ENCODE results near the gene TTLL6. TPM values are rescaled to one million over a fixed set of nuclear protein-coding genes. Genes with fewer than 3 reads are reported as not detected.

Gene TTLL6
- total and polyA plus RNA-seq, 2 donors (not counting 3 experiments of a cell fraction or from before 2014, with no cell fraction given), result not detected

DNA sequence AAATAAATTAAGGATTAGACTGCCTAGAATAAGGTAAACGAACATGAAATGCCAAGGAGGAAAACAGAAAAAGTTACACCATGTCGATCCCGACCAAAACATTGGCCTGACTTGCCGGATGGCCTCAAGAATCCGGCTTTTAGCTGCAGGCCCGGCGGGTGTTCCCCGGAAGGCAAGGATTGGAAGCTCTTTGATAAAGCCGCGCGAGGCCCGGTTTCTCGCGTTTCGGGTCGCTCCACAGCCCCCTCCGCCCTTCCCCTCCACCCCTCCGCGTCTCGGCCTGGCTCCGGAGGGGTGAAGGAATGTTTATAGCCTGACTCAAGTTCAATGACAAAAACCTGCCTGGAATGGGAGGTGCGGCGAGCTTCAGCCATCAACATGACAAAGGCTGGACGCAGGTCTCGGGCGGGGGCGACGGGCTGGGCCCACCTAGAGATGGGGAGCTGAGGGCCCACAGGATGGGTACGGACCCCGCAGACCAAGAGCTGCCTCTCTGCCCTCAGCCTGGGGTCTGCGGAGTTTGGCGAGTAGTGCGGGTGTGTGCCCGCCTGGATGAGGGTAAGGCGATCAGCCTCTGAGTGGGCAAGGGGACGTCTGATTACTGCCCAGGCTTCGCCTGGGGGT lies 97.3 kb downstream of the TTLL6 start:
- Histone ChIP-seq H3K27ac (ENCODE audit: insufficient read depth, low read depth, low read length) (no peak overlapping the region), H3K9me3 (replicated peaks; ENCODE audit: control insufficient read depth, insufficient read depth, low read length) (no peaks in the 10 kb centered on the region), H3K79me2 (ENCODE audit: control insufficient read depth, insufficient read depth, low read length) (no peaks in the 10 kb centered on the region), H4K20me1 (replicated peaks; ENCODE audit: control insufficient read depth, extremely low read depth, insufficient read depth, low read length) (no peaks in the 10 kb centered on the region), H3K4me2 (ENCODE audit: insufficient read depth, low read length) (no peak overlapping the region), H3K36me3 (ENCODE audit: control insufficient read depth in 2 of 2, extremely low read depth in 1 of 2, insufficient read depth in 2 of 2, low read length in 2 of 2) (no peaks in the 10 kb centered on the region), H2AFZ (ENCODE audit: low read depth, low read length) (no peak overlapping the region), H3K9me1 (replicated peaks; ENCODE audit: control insufficient read depth, extremely low read depth, insufficient read depth, low read length) (no peaks in the 10 kb centered on the region), H3K9ac (replicated peaks; ENCODE audit: extremely low read depth, insufficient read depth, low read length) (no peak overlapping the region), H3K4me1 (ENCODE audit: control insufficient read depth, extremely low read depth, insufficient read depth, low read length) (peaks cover 8% of the 10 kb centered on the region), H3K4me3 (replicated peaks in 1 of 3; ENCODE audit: insufficient read depth in 1 of 3, low read depth in 1 of 3, low read length in 3 of 3) (no peak overlapping the region), H3K27me3 (ENCODE audit: control insufficient read depth in 2 of 2, insufficient read depth in 2 of 2, low read length in 2 of 2) (peaks cover 78 to 94% of the 10 kb centered on the region in 2 experiments)
- intact Hi-C loops (cut with micrococcal nuclease), result no loop called here
- dilution Hi-C loops (cut with MboI; ENCODE audit: extremely low pct_ligation_motif_present, low sequenced_read_pairs), result no loop called here
- DNase-seq (ENCODE audit: low read depth, low spot score) (no peak), FAIRE-seq (no peak)
- no TSS peak for BruUV-seq (replicated peaks)
- TF ChIP-seq, protein P1, sequence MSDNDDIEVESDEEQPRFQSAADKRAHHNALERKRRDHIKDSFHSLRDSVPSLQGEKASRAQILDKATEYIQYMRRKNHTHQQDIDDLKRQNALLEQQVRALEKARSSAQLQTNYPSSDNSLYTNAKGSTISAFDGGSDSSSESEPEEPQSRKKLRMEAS (IDR thresholded peaks at IDR 0.05; ENCODE audit: insufficient read depth, insufficient read length), result no peak
- no peak for TF ChIP-seq MYC (IDR thresholded peaks at IDR 0.05; ENCODE audit: low read depth, low read length)
- no peak for TF ChIP-seq CTCF (IDR thresholded peaks at IDR 0.05; ENCODE audit: extremely low read depth in 1 of 2, insufficient read depth in 1 of 2, low read depth in 1 of 2, low read length in 2 of 2)
- no peak for TF ChIP-seq GATA2 (IDR thresholded peaks at IDR 0.05; ENCODE audit: insufficient read depth, insufficient read length, low read depth, low read length)
- TF ChIP-seq JUN (IDR thresholded peaks at IDR 0.05; ENCODE audit: borderline replicate concordance, insufficient read depth, insufficient read length, low read depth), result no peak
- TF ChIP-seq POLR2A (IDR thresholded peaks at IDR 0.05; ENCODE audit: low read depth, low read length), result no peak
- TF ChIP-seq POLR2AphosphoS5 (IDR thresholded peaks at IDR 0.05; ENCODE audit: insufficient read depth, low read depth, low read length), result no peak
- TF ChIP-seq FOS (IDR thresholded peaks at IDR 0.05; ENCODE audit: borderline replicate concordance, insufficient read depth, low read length), result no peak
- no peak for TF ChIP-seq EZH2 (IDR thresholded peaks at IDR 0.05; ENCODE audit: borderline replicate concordance, low read depth, low read length, severe bottlenecking)
- ChIA-PET POLR2A (no interaction called here), CTCF (interaction anchor here (0.9 to 3.1 kb wide), 7 partner anchors 9 to 159 kb away, joined by 3 to 13 read pairs (median 7); partner anchors contain the start of gene HOXB13)
